ENCODE measurements around the gene NR1H4. TPM values are rescaled to one million over a fixed set of nuclear protein-coding genes. Genes with fewer than 3 reads are reported as not detected.

The NR1H4 gene
- total RNA-seq, 1 donor from 2014 or later, result not detected

DNA sequence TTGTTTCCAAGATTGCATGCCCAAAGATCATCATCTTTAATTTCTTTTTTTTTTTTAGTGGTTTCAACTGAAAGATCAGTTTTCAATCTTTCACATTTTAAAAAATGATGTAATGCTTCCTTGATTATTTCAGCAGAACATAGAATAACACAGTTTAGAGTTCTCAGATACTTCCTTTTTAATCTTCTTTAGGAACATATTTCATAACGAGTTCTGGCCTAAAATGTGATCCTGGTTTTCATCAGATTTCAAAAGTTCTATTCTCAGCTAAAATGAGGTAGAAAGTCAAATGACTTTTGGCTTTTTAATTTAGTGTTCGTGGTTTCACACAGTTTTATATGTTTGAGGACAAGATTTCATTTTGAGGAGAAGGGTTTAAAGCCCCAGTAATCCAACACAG lies 40.0 kb upstream of the NR1H4 start:
- Mint-ChIP-seq H3K27me3 (ENCODE audit: low read depth, unreplicated experiment) (no peaks in the 10 kb centered on the region), H3K9me3 (ENCODE audit: unreplicated experiment) (peaks cover 3% of the 10 kb centered on the region), H3K4me3 (ENCODE audit: unreplicated experiment) (no peak overlapping the region), H3K4me1 (ENCODE audit: low read depth, unreplicated experiment) (no peaks in the 10 kb centered on the region), H3K36me3 (ENCODE audit: low read depth, unreplicated experiment) (no peaks in the 10 kb centered on the region), H3K27ac (ENCODE audit: unreplicated experiment) (no peak overlapping the region)
- TF ChIP-seq EZH2 (IDR thresholded peaks at IDR 0.05; ENCODE audit: insufficient read depth, low read length), result no peak
- TF ChIP-seq, protein P1, sequence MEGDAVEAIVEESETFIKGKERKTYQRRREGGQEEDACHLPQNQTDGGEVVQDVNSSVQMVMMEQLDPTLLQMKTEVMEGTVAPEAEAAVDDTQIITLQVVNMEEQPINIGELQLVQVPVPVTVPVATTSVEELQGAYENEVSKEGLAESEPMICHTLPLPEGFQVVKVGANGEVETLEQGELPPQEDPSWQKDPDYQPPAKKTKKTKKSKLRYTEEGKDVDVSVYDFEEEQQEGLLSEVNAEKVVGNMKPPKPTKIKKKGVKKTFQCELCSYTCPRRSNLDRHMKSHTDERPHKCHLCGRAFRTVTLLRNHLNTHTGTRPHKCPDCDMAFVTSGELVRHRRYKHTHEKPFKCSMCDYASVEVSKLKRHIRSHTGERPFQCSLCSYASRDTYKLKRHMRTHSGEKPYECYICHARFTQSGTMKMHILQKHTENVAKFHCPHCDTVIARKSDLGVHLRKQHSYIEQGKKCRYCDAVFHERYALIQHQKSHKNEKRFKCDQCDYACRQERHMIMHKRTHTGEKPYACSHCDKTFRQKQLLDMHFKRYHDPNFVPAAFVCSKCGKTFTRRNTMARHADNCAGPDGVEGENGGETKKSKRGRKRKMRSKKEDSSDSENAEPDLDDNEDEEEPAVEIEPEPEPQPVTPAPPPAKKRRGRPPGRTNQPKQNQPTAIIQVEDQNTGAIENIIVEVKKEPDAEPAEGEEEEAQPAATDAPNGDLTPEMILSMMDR (IDR thresholded peaks at IDR 0.05; ENCODE audit: insufficient read depth, low read depth, low read length), result no peak
- no peak overlapping the region for H3K4me2 ChIP-seq (ENCODE audit: low read length)
- FAIRE-seq (no peak), DNase-seq (ENCODE audit: low read depth) (no peak)
- no peaks in the 10 kb centered on the region for H4K20me1 ChIP-seq (ENCODE audit: insufficient read depth, low read length)
- H3K4me1 ChIP-seq (ENCODE audit: insufficient read depth, low read length), result no peaks in the 10 kb centered on the region
- H3K4me3 ChIP-seq (ENCODE audit: insufficient read depth, low read depth, low read length), result no peak overlapping the region
- no peaks in the 10 kb centered on the region for H3K27me3 ChIP-seq (ENCODE audit: insufficient read depth, low read length)
- H3K36me3 ChIP-seq (ENCODE audit: insufficient read depth, low read length), result no peaks in the 10 kb centered on the region
- H2AFZ ChIP-seq (ENCODE audit: low read depth, low read length), result no peak overlapping the region
- H3K79me2 ChIP-seq (ENCODE audit: insufficient read depth, low read length), result no peaks in the 10 kb centered on the region
- H3K27ac ChIP-seq (ENCODE audit: low read depth, low read length), result no peak overlapping the region
- no peak overlapping the region for H3K9ac ChIP-seq (ENCODE audit: low read length)
- H3K9me3 ChIP-seq (ENCODE audit: insufficient read depth, low read depth, low read length), result no peaks in the 10 kb centered on the region

GRCh38 chr12:100434177-100434576 lies 39.5 kb upstream of the NR1H4 start:
- H3K9me3 Mint-ChIP-seq (ENCODE audit: unreplicated experiment), result peaks cover 3% of the 10 kb centered on the region
- H3K4me1 Mint-ChIP-seq (ENCODE audit: low read depth, unreplicated experiment), result no peaks in the 10 kb centered on the region
- Histone ChIP-seq H4K20me1 (ENCODE audit: insufficient read depth, low read length) (no peaks in the 10 kb centered on the region), H3K4me3 (ENCODE audit: insufficient read depth, low read depth, low read length) (no peak overlapping the region), H3K9me3 (ENCODE audit: insufficient read depth, low read depth, low read length) (no peaks in the 10 kb centered on the region), H3K4me2 (ENCODE audit: low read length) (no peak overlapping the region), H3K27ac (ENCODE audit: low read depth, low read length) (no peak overlapping the region), H2AFZ (ENCODE audit: low read depth, low read length) (no peak overlapping the region), H3K4me1 (ENCODE audit: insufficient read depth, low read length) (no peaks in the 10 kb centered on the region), H3K9ac (ENCODE audit: low read length) (no peak overlapping the region), H3K79me2 (ENCODE audit: insufficient read depth, low read length) (no peaks in the 10 kb centered on the region), H3K36me3 (ENCODE audit: insufficient read depth, low read length) (no peaks in the 10 kb centered on the region), H3K27me3 (ENCODE audit: insufficient read depth, low read length) (no peaks in the 10 kb centered on the region)
- no peak for DNase-seq (ENCODE audit: low read depth)
- no peaks in the 10 kb centered on the region for H3K36me3 Mint-ChIP-seq (ENCODE audit: low read depth, unreplicated experiment)
- H3K27ac Mint-ChIP-seq (ENCODE audit: unreplicated experiment), result no peak overlapping the region
- TF ChIP-seq EZH2 (IDR thresholded peaks at IDR 0.05; ENCODE audit: insufficient read depth, low read length), result no peak
- TF ChIP-seq, protein P1 (IDR thresholded peaks at IDR 0.05; ENCODE audit: insufficient read depth, low read depth, low read length), result no peak
- H3K4me3 Mint-ChIP-seq (ENCODE audit: unreplicated experiment), result no peak overlapping the region
- no peaks in the 10 kb centered on the region for H3K27me3 Mint-ChIP-seq (ENCODE audit: low read depth, unreplicated experiment)
- no peak for FAIRE-seq

- Histone ChIP-seq H3K79me2 (ENCODE audit: insufficient read depth, low read length) (no peaks in the 10 kb centered on the region), H3K9ac (ENCODE audit: low read length) (no peak overlapping the region), H3K4me2 (ENCODE audit: low read length) (no peak overlapping the region), H3K4me3 (ENCODE audit: insufficient read depth, low read depth, low read length) (no peak overlapping the region), H3K36me3 (ENCODE audit: insufficient read depth, low read length) (no peaks in the 10 kb centered on the region), H3K27ac (ENCODE audit: low read depth, low read length) (no peak overlapping the region), H2AFZ (ENCODE audit: low read depth, low read length) (no peak overlapping the region), H3K4me1 (ENCODE audit: insufficient read depth, low read length) (no peaks in the 10 kb centered on the region), H4K20me1 (ENCODE audit: insufficient read depth, low read length) (no peaks in the 10 kb centered on the region), H3K9me3 (ENCODE audit: insufficient read depth, low read depth, low read length) (no peaks in the 10 kb centered on the region), H3K27me3 (ENCODE audit: insufficient read depth, low read length) (no peaks in the 10 kb centered on the region)
- Mint-ChIP-seq H3K27me3 (ENCODE audit: low read depth, unreplicated experiment) (peaks cover 3% of the 10 kb centered on the region), H3K4me1 (ENCODE audit: low read depth, unreplicated experiment) (no peaks in the 10 kb centered on the region), H3K4me3 (ENCODE audit: unreplicated experiment) (no peak overlapping the region), H3K27ac (ENCODE audit: unreplicated experiment) (no peak overlapping the region), H3K9me3 (ENCODE audit: unreplicated experiment) (peaks cover 3% of the 10 kb centered on the region), H3K36me3 (ENCODE audit: low read depth, unreplicated experiment) (no peaks in the 10 kb centered on the region)
- DNase-seq (ENCODE audit: low read depth) (no peak), FAIRE-seq (no peak)
- no peak for TF ChIP-seq EZH2 (IDR thresholded peaks at IDR 0.05; ENCODE audit: insufficient read depth, low read length)
- TF ChIP-seq, protein P1 (IDR thresholded peaks at IDR 0.05; ENCODE audit: insufficient read depth, low read depth, low read length), result no peak
Observed at GRCh38 chr12:100435957-100436356, 37.7 kb upstream of the NR1H4 start.

Data from astrocyte (in vitro differentiated cells and primary cell).